GM12873 (cell line): Measurements from ENCODE around the gene DEDD.

ENCODE experiments used
- CTCF ChIP-seq: IDR thresholded peaks from 2 replicates; pipeline ENCODE4 v1.5.1; 2012; ENCODE audit warnings: low read depth, mild to moderate bottlenecking, moderate library complexity, low read length, control low read depth; ENCODE audit not compliant: insufficient read depth; ENCODE audit errors: missing control alignments

DEDD gene

GRCh38 chr1:161162052-161162451 is 29.6 kb upstream of the DEDD start:
- no peak for TF ChIP-seq CTCF

GRCh38 chr1:161161652-161162051 is 29.2 kb upstream of the DEDD start:
- no peak for TF ChIP-seq CTCF

- no peak for TF ChIP-seq CTCF
Measured at GRCh38 chr1:161160671-161161145, 28.2 kb upstream of the DEDD start.

- TF ChIP-seq CTCF = no peak
Measured at GRCh38 chr1:161159913-161160243, 27.4 kb upstream of the DEDD start.

- TF ChIP-seq CTCF = peak; percentile 36
Measured at GRCh38 chr1:161159087-161159912, 26.8 kb upstream of the DEDD start, which contains the start of gene USP21. USP21 (plus strand) TSS chr1:161159500; CDS start chr1:161160641, 1,141 bp downstream.

- no peak for TF ChIP-seq CTCF
Measured at GRCh38 chr1:161158316-161159010, 26.0 kb upstream of the DEDD start.

GRCh38 chr1:161157867-161158266 is 25.4 kb upstream of the DEDD start:
- no peak for TF ChIP-seq CTCF
